HG02852 (cell line): ENCODE results near the gene SH3PXD2B.
"Not testable (repeated sequence)": the region's sequence is repeated elsewhere in the genome, so short reads cannot be mapped to it uniquely, and the experiment has no call there.

Experiments
- ATAC-seq: cut with Tn5 transposase; IDR thresholded peaks from one replicate; pipeline ENCODE4 v1.9.1; 2021; ENCODE audit warnings: mild to moderate bottlenecking, moderate library complexity; ENCODE audit not compliant: unreplicated experiment

SH3PXD2B gene

GRCh38 chr5:172420235-172420939, 33.9 kb downstream of the SH3PXD2B start:
- no peak for ATAC-seq

GRCh38 chr5:172418862-172419814, 35.2 kb downstream of the SH3PXD2B start:
- no peak for ATAC-seq

GRCh38 chr5:172417983-172418630, 36.2 kb downstream of the SH3PXD2B start:
- no peak for ATAC-seq

- ATAC-seq = no peak
Measured at GRCh38 chr5:172417130-172417841, 37.0 kb downstream of the SH3PXD2B start.

GRCh38 chr5:172415362-172416275, 38.7 kb downstream of the SH3PXD2B start:
- ATAC-seq = no peak

- ATAC-seq = no peak
Measured at GRCh38 chr5:172414531-172415361, 39.6 kb downstream of the SH3PXD2B start.

- no peak for ATAC-seq
Measured at GRCh38 chr5:172413601-172414171, 40.6 kb downstream of the SH3PXD2B start.

- no peak for ATAC-seq
Measured at GRCh38 chr5:172412724-172413286, 41.5 kb downstream of the SH3PXD2B start.

- ATAC-seq = no peak
Measured at GRCh38 chr5:172411484-172412072, 42.7 kb downstream of the SH3PXD2B start.

GRCh38 chr5:172410662-172411483, 43.5 kb downstream of the SH3PXD2B start:
- ATAC-seq = no peak

- no peak for ATAC-seq
Measured at GRCh38 chr5:172410160-172410559, 44.2 kb downstream of the SH3PXD2B start.

- not testable (repeated sequence) for ATAC-seq
Measured at GRCh38 chr5:172409477-172409876, 44.8 kb downstream of the SH3PXD2B start.

- no peak for ATAC-seq
Measured at GRCh38 chr5:172407822-172408221, 46.5 kb downstream of the SH3PXD2B start.

- ATAC-seq = no peak
Measured at GRCh38 chr5:172407241-172407691, 47.1 kb downstream of the SH3PXD2B start.

- ATAC-seq = no peak
Measured at GRCh38 chr5:172405226-172406107, 48.9 kb downstream of the SH3PXD2B start.

GRCh38 chr5:172404746-172405145, 49.6 kb downstream of the SH3PXD2B start:
- ATAC-seq = no peak
